NK-92 treated with Interleukin-12 subunit alpha and Interleukin-12 subunit beta, amount 100 ng/mL, for 24 hours (cell line): Measurements from ENCODE around the gene TRPV6.

Experiments
- DNase-seq: peaks from one replicate; lab custom pipeline; 2025; lab: John Stamatoyannopoulos, UW

Gene TRPV6

DNA sequence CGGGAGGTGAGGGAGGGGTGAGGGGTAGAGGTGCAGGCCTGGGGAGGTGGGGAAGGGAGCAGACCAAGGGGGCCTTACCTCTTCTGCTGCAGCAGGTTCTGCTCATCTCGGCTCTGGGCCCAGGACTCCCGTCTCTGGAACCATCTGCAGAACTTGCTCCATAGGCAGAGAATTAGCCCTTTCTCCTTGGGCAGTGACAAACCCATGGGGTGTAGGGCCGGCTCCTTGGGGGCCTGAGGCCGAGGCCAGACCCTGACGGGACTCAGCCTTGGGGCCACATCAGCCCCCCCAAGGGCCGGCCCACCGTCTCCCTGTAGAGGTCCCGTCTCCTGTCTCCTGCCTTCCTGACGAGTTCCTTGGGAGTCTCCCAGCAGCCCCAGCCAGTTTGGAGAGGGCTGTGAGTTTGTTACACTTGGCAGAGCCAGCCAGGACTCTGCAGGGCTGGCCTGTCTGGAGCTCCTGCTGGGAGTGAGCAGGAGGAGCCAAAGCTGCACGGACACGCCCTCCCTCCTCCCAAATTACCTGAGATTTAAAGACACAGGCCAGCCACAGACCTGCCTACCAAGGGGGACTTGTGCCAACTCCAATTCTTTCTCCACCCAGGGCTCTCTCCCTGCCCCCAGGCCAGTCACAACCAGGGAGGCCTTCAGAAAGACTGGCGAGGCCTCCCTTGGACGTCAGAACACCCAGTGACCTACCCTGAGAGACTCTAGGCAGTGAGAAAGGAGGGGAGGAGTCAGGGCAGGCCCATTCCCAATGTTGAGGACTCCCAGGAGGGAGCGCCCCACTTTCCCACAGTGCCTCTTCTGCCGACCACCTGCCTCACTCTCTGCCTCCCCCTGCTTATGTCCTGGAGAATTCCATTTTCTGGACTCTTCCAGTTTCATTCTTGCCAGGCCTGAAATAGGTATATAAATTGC is at the start of gene TRPV6:
Gene TRPV6 (minus strand): TSS at position 435 of the 920 bp plus-strand sequence.
- DNase-seq: no peak

GRCh38 chr7:142934056-142934455 is 48.5 kb upstream of the TRPV6 start:
- DNase-seq: no peak

DNA sequence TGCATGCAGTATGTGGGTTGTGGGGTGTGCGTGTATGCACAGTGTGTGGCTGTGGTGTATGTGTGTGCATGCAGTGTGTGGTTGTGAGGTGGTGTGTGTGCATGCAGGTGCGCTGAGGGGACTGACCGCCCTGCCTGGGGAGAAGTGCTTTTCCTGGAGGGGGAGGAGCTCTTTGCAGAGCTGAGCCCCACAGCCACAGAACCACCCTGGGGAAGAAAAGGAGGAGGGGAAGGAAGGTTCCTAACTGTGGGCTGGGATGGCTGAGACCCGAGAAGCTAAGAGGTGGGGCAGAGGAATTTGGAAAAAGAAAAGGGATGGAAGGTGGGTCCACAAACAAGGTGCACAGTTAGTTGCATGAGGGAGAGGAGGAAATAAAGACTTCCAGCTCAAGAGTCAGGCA is 48.1 kb upstream of the TRPV6 start, which contains the start of gene TRPV5:
Gene TRPV5 (minus strand): TSS at position 123 of the 400 bp plus-strand sequence. CDS start 287 bp downstream, outside the sequence.
- DNase-seq: no peak

DNA sequence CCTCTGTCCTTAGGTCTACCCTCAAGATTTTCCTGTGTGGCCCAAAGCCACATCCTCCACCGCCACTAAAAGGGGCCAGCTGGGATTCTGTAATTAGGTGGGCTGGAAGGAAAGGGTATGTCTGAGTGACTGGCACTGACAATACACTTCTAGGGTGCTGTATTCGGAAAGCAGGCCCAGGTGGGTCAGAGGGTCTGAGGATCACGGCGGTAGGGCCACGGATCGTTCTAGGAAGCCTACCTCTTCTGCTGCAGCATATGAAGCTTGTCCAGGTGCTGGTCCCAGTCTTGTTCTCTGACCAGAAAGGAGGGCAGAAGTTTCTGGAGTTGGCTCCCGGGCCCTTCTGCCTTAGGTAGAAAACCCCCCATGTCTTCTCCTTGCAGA is 47.5 kb upstream of the TRPV6 start:
- no peak for DNase-seq

DNA sequence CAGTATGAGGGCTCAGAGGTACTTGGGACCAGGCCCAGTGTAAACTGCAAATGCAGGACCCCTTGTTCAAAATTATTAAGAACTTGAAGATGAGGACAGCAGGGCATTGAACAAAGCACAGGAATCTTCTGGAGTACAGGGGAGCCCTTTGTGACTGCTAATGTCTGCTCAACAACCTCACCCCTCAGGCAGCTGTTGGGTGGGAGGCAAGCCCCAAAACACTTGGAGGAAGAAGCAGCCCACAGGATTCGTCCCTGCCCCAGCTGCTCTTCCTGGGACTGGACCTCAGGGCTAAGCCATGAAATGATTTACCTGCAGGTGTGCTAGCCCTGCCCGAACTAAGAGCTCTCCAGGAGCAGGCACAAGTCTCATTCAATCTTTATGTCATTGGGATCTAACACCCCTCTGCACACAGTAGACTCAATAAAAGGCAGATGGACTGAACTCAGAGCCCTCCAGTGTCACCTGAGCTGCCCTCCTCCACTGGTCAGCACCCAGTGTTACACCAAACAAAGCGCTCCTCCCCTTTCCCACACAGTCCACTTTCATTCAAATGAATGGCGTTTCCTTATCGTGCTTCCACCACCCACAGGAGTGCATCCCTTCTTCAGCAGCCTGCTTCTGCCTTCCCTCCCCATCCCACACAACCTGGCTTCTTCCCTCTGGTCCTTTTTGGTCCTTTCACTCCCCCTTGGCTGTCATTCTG is 47.0 kb upstream of the TRPV6 start:
- no peak for DNase-seq

DNA sequence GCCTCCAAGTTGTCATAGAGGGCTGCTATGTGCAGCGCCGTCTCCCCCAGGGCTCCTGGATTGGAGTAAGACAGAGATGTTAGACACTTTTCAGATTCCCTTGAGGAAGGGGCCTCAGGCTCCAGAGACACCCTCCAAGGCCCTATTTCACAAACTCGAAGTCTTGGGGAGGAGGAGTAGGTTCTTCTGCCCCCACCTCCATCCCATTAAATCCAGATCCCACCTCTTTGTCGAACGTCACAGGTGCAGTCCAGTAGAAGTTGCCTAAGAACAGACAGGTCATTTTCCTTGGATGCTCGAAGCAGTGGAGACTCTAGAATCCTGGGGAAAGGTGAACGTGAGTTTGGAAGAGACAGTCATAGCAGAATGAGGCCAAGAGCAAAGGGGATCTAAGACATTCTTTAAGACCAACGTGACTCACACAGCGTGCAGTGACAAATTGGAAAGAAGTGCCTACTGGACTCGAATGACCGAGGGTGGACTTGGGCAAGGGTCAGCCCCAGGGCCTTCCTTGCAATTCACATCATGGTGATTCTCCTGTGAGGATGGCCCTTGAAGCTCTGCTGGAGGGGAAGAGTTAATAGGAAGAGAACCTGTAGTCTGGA is 44.7 kb upstream of the TRPV6 start:
- no peak for DNase-seq

DNA sequence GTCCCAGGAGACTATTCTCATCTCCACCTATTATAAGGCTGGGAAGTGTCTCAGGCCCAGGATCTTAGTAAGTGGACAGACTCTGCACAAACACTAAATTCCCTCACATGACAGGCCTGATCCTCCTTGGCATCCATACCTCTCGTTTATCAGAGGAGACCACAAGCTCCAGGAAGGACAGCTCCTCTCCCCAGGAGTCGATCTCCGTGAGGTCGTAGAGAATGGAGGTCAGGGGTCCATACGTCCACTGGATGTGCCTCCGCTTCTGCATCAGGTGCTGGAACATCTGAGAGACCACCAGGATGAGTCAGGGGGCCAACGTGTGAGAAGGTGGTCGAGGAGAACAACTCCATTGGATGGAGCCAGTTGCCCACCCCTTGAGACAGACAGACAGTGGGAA is 42.4 kb upstream of the TRPV6 start:
- DNase-seq: no peak

DNA sequence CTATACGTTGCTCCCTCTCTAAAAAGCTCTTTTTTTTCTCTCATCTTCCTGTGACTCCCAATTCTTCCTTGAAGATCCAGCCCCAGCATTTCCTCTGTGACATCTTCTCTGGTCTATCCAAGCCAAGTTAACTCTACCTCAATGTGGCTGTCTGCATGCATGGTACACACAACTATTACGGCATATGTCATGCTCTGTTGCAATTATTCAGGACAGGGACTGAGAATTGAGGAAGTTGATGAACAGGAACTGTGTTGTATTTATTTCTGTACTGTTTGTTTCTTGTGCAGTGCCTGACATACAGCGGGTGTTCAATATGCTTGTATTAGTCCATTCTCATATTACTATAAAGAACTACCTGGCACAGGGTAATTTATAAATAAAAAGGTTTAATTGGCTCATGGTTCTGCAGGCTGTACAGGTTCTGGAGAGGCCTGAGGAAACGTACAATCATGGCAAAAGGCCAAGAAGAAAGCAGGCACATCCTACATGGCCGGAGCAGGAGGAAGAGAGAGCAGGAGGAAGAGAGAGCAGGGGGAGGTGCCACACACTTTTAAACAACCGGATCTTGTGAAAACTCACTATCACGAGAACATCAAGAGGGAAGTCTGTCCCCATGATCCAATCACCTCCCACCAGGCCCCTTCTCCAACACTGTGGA is 41.7 kb upstream of the TRPV6 start:
- no peak for DNase-seq

GRCh38 chr7:142925413-142925812 is 39.9 kb upstream of the TRPV6 start:
- DNase-seq: no peak

DNA sequence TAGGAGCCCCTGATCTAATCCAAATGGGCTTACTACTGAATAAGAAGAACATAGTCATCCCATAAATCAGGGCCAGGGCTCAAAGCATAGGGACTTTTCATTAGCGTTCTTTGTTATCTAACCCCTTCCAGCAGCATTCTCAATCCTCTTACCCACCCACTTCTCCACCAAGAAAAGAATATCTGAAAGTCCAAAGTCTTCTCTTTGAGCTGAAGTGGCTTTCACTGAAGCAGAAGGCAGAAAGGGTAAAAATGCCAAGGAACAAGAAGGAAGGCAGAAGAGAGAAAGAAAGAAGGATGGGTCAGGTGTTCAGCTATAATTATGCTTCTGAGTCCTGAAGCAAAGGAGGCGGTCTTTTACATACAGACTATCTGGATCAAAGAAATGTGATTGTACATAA is 37.8 kb upstream of the TRPV6 start:
- DNase-seq: no peak

- no peak for DNase-seq
Observed at GRCh38 chr7:142919656-142920055, 34.1 kb upstream of the TRPV6 start.

DNA sequence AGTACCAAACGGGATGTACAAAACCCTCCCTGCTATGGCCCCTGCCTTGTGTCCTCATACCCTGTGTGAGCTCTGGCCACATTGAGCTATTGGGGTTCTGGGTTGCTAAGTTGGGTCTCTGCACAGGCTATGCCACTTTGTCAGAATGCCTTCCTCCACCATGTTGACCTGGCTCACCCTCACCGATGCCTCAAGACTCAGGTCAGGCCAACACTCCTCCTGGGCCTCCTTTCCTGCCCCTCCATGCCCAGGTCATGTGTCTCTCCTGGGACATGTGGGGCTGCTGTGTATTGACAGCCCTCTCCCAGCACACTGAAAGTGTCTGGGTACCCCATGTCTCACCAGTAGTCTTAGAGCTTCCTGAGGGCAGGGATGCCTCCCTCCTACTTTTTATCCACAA is 33.4 kb upstream of the TRPV6 start:
- no peak for DNase-seq

- DNase-seq: no peak
Observed at GRCh38 chr7:142917447-142917846, 31.9 kb upstream of the TRPV6 start.

GRCh38 chr7:142916508-142916907 is 31.0 kb upstream of the TRPV6 start:
- no peak for DNase-seq

DNA sequence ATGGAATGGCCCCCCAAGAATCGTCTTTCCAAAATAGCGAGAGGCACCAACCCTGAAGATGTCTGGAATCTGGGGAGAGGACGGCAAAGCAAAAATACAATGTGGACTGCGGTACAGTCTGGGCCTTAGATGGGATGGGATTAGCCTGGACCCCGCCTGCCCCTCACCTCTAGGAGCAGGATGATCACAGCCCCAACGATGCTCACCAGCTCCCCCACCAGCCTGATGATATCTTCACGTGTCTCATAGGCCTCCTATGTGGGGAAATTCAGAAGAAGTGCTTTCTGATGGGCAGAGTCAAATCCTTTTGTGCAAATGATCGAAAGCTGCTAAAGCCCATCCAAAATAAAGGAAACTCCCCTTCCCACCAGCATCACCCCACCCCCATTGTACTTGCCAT is 29.8 kb upstream of the TRPV6 start:
- no peak for DNase-seq

DNA sequence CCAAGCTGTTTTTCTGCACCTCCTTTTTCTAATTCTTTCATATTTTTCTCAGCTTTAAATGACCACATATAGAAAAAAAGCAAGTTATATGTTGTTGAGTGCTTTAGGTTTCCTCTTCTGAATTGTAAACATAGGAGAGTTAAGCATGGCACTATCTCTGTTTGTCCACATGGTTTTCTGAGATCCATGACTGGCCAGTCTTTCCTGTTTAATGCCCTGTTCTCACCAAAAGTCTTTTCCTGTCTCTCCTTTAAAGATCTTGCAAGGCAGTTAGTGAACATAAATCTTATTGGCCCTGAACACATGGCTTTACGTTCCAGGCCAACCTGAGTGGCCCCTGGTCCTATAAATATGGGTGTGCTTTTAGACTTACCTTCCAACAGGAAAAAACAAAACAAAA is 28.6 kb upstream of the TRPV6 start:
- DNase-seq: no peak

DNA sequence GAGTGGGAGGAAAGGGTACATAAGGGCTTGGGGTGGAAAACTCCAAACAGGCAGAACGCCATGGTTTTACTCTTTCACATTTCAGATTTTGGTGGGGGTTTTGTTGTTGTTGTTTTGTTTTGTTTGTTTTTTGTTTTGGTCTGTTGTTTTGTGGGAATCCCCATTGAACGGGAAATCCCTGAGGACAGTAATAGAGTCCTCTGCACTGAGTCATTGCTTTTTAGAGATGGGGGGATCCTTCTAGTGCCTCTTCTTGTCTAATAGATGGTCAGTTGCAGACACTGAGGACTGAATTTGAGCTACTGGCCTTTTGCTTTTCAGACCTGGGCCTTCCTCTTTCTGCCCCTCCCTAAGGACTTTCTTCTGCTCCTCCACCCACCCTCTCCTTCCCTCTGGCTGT is 28.0 kb upstream of the TRPV6 start:
- no peak for DNase-seq

- DNase-seq: no peak
Observed at GRCh38 chr7:142913051-142913450, 27.5 kb upstream of the TRPV6 start.

DNA sequence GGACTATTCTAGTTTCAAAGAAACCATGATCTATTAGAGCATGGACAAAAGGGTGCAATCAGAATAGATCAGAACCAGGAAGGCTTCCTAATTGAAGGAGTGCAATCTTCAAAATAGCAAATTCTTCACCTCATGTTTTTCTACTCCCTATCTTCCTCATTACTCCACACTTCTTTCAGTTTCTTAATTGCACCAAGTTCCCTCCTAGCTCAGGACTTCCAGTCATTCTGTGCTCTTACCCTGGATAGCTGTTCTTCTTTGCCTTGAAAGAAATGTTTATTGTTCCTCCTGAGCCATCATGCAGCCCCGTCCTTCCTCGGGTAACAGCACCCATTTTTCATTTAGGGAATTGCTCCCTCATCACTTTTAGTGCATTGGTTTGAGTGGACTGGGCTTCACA is 24.9 kb upstream of the TRPV6 start:
- DNase-seq: no peak

DNA sequence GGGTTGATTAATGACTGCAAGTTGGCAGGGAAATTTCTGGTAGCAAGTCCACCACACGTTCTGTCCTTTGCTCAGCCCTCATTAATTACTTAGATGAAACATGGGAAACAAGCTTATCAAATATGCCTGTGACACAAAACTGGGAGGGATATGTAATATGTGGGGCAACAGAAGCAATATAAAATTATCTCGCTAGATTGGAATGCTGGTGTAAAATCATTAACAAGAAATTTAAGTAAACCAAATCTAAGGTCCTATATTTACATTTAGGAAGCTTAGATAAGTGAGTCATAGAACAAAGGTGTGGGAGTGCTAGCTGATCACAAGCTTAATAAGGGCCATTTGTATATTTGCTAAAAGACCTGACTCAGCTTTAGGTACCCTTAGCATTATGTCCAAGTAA is 24.5 kb upstream of the TRPV6 start:
- no peak for DNase-seq

- DNase-seq: no peak
Observed at GRCh38 chr7:142908921-142909890, 23.7 kb upstream of the TRPV6 start.
